Activated T-cell treated with anti-CD3 and anti-CD28 coated beads, Interleukin-2, amount 50 U/mL, for 24 hours (primary cell): Measurements from ENCODE around the gene LRMDA.
"Not testable (repeated sequence)": the region's sequence is repeated elsewhere in the genome, so short reads cannot be mapped to it uniquely, and the experiment has no call there.

Experiments
- DNase-seq: peaks from one replicate; pipeline ENCODE4 v3.0.0-alpha.2; 2020
- H3K27ac Mint-ChIP-seq: 2 replicates; pipeline ENCODE4 v1.8.0; 2020; ENCODE audit warnings: mild to moderate bottlenecking, mixed read lengths
- H3K27me3 Mint-ChIP-seq: 2 replicates; pipeline ENCODE4 v1.8.0; 2020; ENCODE audit warnings: mixed read lengths
- H3K36me3 Mint-ChIP-seq: 2 replicates; pipeline ENCODE4 v1.8.0; 2020; ENCODE audit warnings: low read depth, mixed read lengths
- H3K4me1 Mint-ChIP-seq: 2 replicates; pipeline ENCODE4 v1.8.0; 2020; ENCODE audit warnings: low read depth, mixed read lengths
- H3K4me3 Mint-ChIP-seq: 2 replicates; pipeline ENCODE4 v1.8.0; 2020; ENCODE audit warnings: mild to moderate bottlenecking, moderate library complexity, mixed read lengths
- H3K9me3 Mint-ChIP-seq: 2 replicates; pipeline ENCODE4 v1.8.0; 2020; ENCODE audit warnings: mixed read lengths

Gene LRMDA

DNA sequence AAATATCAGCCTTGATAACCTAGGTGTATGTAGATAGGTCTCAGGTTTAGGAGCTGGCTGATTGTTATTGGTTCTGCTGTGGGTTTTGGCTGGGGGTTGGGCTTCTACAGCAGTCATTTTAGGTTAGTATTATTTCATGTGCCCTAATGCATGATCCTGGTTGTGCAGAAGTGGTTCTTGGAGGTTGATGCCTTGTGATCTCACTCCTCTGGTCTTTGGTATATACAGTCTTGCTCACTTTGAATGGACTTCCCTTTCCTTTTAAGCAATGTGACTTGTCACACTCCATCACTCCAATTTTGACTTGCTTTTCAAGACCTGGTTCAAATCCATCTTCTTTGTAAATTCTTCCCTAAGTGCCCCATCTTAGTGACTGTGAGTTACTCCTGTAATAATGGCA lies 188.9 kb downstream of the LRMDA start:
- no peaks in the 10 kb centered on the region for H3K4me1 Mint-ChIP-seq
- peaks cover 18% of the 10 kb centered on the region for H3K27me3 Mint-ChIP-seq
- no peaks in the 10 kb centered on the region for H3K9me3 Mint-ChIP-seq
- no peak for DNase-seq
- no peak overlapping the region for H3K27ac Mint-ChIP-seq
- no peak overlapping the region for H3K4me3 Mint-ChIP-seq
- no peaks in the 10 kb centered on the region for H3K36me3 Mint-ChIP-seq

DNA sequence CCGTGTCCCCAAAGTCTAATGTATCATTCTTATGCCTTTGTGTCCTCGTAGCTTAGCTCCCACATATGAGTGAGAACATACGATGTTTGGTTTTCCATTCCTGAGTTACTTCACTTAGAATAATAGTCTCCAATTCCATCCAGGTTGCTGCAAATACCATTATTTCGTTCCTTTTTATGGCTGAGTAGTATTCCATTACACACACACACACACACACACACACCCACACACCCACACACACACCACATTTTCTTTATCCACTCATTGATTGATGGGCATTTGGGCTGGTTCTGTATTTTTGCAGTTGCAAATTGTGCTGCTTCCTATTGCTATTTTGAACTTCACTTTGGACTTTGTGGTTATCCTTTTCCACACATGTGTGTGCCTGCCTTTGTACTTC lies 189.6 kb downstream of the LRMDA start:
- H3K4me1 Mint-ChIP-seq, H3K27ac Mint-ChIP-seq, H3K9me3 Mint-ChIP-seq, H3K4me3 Mint-ChIP-seq, H3K36me3 Mint-ChIP-seq, DNase-seq: not testable (repeated sequence)
- H3K27me3 Mint-ChIP-seq: peaks cover 14% of the 10 kb centered on the region

DNA sequence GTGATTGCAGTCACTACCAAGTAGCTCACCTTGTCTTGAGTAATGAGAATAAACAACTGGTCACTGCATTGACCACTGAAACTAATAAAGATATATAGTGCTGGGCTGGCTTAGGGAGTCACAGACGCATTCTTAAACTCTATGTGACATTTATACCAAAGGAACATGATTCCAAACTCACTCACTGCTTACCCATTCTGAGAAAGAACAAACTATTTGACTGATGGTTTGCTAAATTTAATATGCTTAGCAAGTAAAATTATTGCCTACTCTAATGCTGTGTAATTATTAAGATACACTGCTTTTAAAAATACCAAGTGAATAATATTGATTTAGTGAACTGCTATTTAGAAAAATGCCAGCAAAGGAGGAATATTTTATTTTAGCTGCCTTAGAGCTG lies 191.1 kb downstream of the LRMDA start:
- H3K27me3 Mint-ChIP-seq: peaks cover 10% of the 10 kb centered on the region
- no peaks in the 10 kb centered on the region for H3K4me1 Mint-ChIP-seq

DNA sequence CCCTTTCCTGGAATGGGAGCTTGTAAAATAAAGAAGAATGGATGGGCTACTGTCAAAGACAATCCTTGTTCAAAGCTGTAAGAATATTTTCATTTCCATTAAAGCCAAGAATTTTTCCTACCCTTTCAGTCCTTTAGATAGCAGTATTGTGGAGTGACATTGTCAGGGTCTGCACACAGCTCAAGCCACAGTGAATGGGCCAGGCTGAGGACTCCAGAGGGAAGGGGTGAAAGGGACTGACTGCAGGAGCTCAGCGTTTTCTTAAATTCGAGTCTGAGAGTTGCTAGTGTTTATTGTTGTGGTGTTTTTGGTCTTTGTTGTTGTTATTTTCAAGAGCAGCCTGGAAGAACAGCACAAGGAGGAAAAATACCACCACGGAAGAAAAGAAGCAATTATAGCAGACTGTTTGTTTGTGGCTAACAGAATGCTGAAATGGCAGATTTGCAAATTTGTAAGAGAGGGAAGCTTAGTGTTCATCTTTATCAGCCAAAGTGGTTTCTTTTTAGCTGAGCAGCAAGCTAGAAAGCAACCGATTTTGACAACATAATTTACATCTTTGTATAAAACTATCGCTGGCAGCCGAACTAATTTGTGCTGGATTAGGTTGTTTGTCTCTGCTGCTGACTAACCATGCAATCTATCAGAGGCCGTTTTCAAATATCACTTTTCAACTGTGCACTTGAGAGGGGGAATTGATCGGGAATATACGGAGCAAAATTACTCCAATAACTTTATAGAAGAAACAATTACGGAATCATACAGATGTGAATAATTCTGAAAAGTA lies 192.1 kb downstream of the LRMDA start:
- Mint-ChIP-seq H3K9me3 (no peaks in the 10 kb centered on the region), H3K4me3 (no peak overlapping the region), H3K27me3 (peaks cover 10% of the 10 kb centered on the region), H3K36me3 (no peaks in the 10 kb centered on the region), H3K27ac (no peak overlapping the region), H3K4me1 (no peaks in the 10 kb centered on the region)
- no peak for DNase-seq

More for the DNA sequence above, 191.1 kb downstream of the LRMDA start:
- Mint-ChIP-seq H3K27ac (no peak overlapping the region), H3K36me3 (no peaks in the 10 kb centered on the region), H3K9me3 (no peaks in the 10 kb centered on the region), H3K4me3 (no peak overlapping the region)
- no peak for DNase-seq

DNA sequence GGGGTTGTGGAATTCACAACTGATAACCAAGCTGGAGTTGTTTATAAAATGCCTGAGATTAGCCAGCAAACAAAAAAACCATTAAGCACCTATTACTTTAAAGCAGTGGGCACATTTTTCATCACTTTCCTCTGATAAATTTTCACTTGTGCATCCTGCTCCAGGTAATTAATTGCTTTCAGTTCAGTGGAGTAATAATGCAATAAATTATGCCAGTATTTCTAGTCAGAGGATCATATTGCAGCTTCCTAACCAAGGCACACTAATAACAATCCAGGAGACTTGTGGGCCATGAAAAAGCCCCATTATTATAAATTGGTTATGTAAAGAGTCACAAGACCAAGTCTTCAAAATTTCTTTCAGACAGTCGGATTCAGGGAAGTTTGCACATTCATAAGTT lies 193.2 kb downstream of the LRMDA start:
- Mint-ChIP-seq H3K4me1 (no peaks in the 10 kb centered on the region), H3K4me3 (no peak overlapping the region), H3K27me3 (peaks cover 8% of the 10 kb centered on the region), H3K9me3 (no peaks in the 10 kb centered on the region), H3K27ac (no peak overlapping the region), H3K36me3 (no peaks in the 10 kb centered on the region)
- no peak for DNase-seq

DNA sequence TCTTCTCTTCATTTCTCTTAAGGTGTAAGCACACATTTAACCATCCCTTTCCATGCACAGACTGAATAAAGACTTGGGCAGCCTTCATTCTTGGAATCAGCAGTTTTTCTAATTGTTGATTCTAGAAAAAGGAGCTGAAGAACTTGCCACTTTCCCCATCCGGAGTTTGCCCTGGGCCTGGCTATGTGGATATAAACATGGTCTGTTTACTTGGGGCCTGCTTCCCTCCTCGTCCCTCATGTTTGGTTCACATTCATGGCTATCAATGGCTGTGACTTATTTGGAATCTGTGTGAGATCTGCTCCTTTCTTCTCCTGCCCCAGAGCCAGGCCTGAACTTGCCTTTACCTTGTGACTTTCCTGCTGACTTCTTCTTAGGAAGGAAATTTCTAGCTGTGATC lies 199.3 kb downstream of the LRMDA start:
- H3K9me3 Mint-ChIP-seq: no peaks in the 10 kb centered on the region
- DNase-seq: no peak
- H3K27ac Mint-ChIP-seq: no peak overlapping the region
- no peaks in the 10 kb centered on the region for H3K36me3 Mint-ChIP-seq
- no peaks in the 10 kb centered on the region for H3K4me1 Mint-ChIP-seq
- H3K27me3 Mint-ChIP-seq: peaks cover 2% of the 10 kb centered on the region
- H3K4me3 Mint-ChIP-seq: no peak overlapping the region

DNA sequence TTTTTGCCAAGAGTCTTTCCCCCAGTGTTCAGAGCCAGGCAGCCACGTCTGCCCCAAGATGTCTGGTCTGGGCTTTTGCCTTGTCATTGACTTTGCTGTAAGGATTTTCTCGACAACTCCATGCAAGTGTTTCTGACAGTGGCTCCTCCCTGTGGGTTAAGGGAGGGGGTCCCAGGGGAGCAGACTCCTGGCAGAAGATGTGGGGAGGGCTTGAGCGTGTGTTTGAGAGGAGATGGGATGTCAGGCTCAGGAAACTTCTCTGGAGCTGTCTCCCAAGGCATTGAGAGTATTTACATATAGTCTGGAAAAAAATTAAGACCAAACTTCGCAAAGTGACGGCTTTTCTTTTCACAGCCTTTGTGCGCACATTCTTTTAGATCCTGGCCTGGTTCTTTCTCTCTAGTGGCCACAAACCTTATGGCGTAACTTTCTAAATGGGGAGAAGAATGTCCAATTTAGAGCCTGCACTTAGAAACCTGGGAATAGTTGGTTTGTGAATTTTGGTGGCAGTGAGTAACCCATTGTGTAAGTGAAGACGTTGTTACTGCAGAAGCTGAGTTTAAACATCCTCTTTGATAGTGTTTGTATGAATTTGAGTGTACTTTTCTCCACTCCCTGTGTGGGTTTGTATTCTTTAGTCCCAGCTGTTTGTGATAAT lies 201.5 kb downstream of the LRMDA start:
- no peaks in the 10 kb centered on the region for H3K9me3 Mint-ChIP-seq
- H3K36me3 Mint-ChIP-seq: no peaks in the 10 kb centered on the region
- H3K27me3 Mint-ChIP-seq: no peaks in the 10 kb centered on the region
- no peaks in the 10 kb centered on the region for H3K4me1 Mint-ChIP-seq
- no peak for DNase-seq
- no peak overlapping the region for H3K27ac Mint-ChIP-seq
- no peak overlapping the region for H3K4me3 Mint-ChIP-seq

DNA sequence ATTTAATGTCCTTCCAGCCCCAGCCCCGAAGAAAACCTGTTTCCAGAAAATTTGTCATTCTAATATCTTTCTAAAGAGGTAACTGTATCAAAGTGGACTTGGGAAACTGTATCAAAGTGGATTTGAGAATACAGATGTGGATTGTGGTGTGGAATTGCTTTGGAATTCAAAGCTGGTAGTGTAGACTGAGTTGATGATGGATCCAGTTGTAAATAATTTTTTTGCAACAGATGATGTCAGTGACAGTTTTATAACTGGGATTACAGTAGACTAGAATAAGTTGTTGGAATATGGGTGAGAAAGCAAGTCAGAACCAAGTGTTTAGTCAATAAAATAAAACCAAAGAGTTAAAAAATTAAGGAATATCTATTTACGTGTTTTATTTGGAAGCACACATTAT lies 202.1 kb downstream of the LRMDA start:
- no peaks in the 10 kb centered on the region for H3K36me3 Mint-ChIP-seq
- no peaks in the 10 kb centered on the region for H3K4me1 Mint-ChIP-seq
- no peak overlapping the region for H3K27ac Mint-ChIP-seq
- no peaks in the 10 kb centered on the region for H3K9me3 Mint-ChIP-seq
- H3K4me3 Mint-ChIP-seq: no peak overlapping the region
- H3K27me3 Mint-ChIP-seq: no peaks in the 10 kb centered on the region
- no peak for DNase-seq

DNA sequence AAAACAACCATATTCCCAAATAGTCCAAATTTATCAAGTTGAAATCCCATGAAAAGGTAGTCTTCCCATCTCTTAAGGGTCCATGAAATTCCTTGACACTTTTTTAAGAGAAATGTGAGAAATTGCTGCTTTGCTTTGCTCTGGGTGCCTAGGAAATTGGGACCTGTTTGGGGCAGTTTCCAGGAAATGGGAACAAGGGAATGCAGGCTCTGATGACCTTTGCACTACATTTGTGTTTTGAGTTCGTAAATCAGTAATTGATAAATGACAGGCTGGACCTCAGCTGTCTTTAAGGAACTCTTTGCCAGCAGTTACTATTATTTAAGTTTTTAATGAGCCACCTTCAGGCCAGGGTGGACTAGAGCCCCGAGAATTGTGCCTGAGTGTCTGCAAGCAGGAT lies 203.5 kb downstream of the LRMDA start:
- Mint-ChIP-seq H3K9me3 (no peaks in the 10 kb centered on the region), H3K4me3 (no peak overlapping the region), H3K4me1 (no peaks in the 10 kb centered on the region), H3K27me3 (peaks cover 3% of the 10 kb centered on the region), H3K36me3 (no peaks in the 10 kb centered on the region), H3K27ac (no peak overlapping the region)
- no peak for DNase-seq

DNA sequence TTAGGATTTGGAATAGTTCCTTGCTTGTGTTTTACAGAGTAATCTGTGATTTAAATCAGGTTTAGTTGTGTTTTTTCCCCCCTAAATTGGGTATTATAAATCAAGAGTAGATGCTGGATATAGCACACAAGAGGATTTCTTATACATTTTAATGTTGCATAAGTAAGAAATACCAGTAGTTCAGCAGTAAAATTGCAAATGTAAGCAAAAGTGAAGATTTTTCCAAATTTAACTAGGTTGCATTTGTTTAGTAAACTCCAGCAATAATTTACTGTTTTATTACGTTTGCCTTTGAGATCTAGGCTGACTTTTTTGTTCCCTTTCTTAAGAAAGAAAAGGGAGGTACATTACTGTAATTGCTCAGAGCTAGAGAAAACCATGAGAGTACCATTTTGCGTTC lies 207.3 kb downstream of the LRMDA start:
- H3K36me3 Mint-ChIP-seq: no peaks in the 10 kb centered on the region
- H3K4me1 Mint-ChIP-seq: no peaks in the 10 kb centered on the region
- H3K9me3 Mint-ChIP-seq: no peaks in the 10 kb centered on the region
- H3K27me3 Mint-ChIP-seq: peaks cover 8% of the 10 kb centered on the region
- H3K4me3 Mint-ChIP-seq: no peak overlapping the region
- no peak for DNase-seq
- no peak overlapping the region for H3K27ac Mint-ChIP-seq

DNA sequence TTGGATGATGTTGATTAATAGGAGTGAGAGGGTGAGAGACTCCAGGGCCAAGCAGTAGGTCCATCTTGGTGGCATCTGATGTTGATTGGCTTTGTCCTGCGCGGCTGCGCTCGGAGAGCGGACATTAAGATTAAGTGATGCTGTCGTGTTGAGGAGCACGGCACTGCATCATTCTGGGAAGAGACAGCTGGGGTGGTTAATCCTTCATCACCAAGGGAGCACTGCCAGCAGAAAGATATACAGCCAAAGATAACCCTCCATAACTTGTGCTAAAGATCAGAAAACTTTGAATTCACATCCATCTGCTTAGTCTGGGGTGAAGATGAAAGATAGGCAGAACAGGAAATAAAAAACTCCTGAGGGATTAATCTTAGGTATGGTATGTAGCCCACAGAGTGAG lies 208.3 kb downstream of the LRMDA start:
- no peaks in the 10 kb centered on the region for H3K36me3 Mint-ChIP-seq
- H3K27ac Mint-ChIP-seq: no peak overlapping the region
- no peak for DNase-seq
- H3K4me1 Mint-ChIP-seq: no peaks in the 10 kb centered on the region
- no peaks in the 10 kb centered on the region for H3K9me3 Mint-ChIP-seq
- no peak overlapping the region for H3K4me3 Mint-ChIP-seq
- H3K27me3 Mint-ChIP-seq: peaks cover 8% of the 10 kb centered on the region

DNA sequence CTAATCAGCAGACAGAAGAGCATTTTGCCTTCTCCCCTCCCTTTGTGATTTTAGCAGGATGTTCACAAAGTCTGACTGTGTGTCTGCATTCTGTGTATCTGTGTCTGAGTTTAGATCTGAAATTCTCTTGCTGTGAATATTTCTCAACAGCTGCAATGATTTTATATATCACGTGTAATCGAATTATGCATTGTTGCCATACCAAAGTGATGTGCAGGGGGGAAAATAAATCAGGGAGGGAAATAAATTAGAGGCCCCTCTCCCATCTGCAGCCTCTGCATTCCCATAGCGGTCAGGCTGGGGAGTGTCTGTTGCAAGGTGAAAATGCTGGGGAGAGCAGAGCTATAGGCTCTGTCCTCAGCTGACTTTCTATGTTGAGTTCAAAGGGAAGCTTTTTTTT lies 209.0 kb downstream of the LRMDA start:
- H3K9me3 Mint-ChIP-seq: no peaks in the 10 kb centered on the region
- peaks cover 8% of the 10 kb centered on the region for H3K27me3 Mint-ChIP-seq
- H3K36me3 Mint-ChIP-seq: no peaks in the 10 kb centered on the region
- no peak overlapping the region for H3K4me3 Mint-ChIP-seq
- DNase-seq: no peak
- H3K4me1 Mint-ChIP-seq: no peaks in the 10 kb centered on the region
- no peak overlapping the region for H3K27ac Mint-ChIP-seq

DNA sequence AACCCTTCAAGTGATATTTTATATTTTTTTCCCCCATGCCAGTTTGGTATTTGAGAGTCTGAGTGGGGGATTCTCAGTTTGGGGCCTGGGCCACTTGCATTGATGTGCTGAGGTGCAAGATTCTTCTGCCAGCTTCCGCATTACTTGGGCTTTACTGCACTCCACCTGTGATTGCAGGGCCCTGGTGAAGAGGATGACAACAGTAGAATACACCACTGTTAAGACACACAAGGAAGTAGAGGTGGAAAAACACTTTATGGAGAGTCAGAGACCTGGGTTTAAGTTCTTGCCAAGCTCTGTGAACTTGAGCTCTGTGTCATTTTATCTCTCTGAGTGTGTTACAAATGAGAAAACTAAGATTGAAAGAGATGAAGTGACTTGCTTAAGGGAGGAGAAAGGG lies 209.4 kb downstream of the LRMDA start:
- Mint-ChIP-seq H3K27ac (no peak overlapping the region), H3K4me1 (no peaks in the 10 kb centered on the region)

DNA sequence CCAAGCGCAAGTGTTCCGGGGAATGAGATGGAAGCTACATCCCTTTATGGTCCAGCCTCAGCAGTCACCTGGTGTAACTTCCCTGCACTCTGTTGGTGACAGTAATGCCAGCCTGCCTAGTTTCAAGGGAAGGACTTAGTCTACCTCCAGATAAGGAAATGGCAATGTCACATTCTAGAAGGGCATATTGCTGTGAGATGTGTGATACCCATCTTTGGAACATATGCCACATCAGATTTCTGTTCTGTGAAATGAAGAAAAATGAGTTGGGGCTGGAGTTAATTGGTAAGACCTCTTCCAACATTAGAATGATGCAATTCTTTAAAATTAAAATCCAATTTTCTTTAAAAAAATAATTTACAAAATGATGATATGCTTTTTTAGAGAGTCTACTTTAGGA lies 212.0 kb downstream of the LRMDA start:
- no peaks in the 10 kb centered on the region for H3K4me1 Mint-ChIP-seq
- no peaks in the 10 kb centered on the region for H3K9me3 Mint-ChIP-seq
- no peaks in the 10 kb centered on the region for H3K36me3 Mint-ChIP-seq

More for the DNA sequence above, 209.4 kb downstream of the LRMDA start:
- no peaks in the 10 kb centered on the region for H3K9me3 Mint-ChIP-seq
- DNase-seq: no peak
- H3K27me3 Mint-ChIP-seq: peaks cover 8% of the 10 kb centered on the region
- H3K36me3 Mint-ChIP-seq: no peaks in the 10 kb centered on the region
- H3K4me3 Mint-ChIP-seq: no peak overlapping the region

DNA sequence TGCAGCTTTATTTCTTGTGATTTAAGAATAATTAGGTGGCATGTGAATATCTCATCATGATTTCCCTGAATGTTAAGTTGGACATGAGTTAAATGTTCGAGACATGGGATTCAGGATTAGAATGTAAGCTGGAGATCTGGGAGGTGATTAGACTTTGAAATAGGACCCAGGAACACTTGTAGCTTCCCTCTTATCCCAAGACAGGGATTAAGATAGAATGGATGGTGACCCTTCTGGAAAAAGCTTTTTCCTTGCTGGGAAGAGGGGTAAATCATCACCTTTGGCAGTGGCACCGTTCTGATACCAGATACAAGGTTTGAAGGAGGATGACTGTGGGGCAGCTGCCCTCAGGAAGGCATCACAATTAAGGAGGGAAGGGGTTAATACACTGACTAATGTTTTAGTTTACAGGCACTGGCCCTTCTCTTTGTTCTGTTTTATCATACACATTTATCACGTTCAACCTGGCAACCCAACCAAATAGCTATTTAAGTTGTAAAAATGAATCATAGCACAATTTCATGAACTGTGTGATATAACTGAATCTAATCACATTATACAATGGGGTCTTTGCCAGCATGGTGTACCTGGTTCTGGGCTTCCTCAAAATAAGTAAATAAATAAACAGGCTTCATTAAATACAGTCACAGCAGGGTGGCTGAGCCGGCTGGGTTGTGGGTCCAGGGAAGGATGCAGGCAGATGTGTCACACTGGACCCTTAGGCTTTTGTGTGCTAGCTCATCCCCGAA lies 212.7 kb downstream of the LRMDA start:
- H3K9me3 Mint-ChIP-seq: no peaks in the 10 kb centered on the region
- H3K27me3 Mint-ChIP-seq: peaks cover 11% of the 10 kb centered on the region
- H3K4me3 Mint-ChIP-seq: no peak overlapping the region
- no peaks in the 10 kb centered on the region for H3K36me3 Mint-ChIP-seq
- no peak overlapping the region for H3K27ac Mint-ChIP-seq
- H3K4me1 Mint-ChIP-seq: no peaks in the 10 kb centered on the region
- DNase-seq: no peak

More for the DNA sequence above, 212.0 kb downstream of the LRMDA start:
- H3K27me3 Mint-ChIP-seq: peaks cover 8% of the 10 kb centered on the region
- H3K27ac Mint-ChIP-seq: no peak overlapping the region
- no peak for DNase-seq
- no peak overlapping the region for H3K4me3 Mint-ChIP-seq
